ENCODE data around the gene KCNQ1.

The KCNQ1 gene

DNA sequence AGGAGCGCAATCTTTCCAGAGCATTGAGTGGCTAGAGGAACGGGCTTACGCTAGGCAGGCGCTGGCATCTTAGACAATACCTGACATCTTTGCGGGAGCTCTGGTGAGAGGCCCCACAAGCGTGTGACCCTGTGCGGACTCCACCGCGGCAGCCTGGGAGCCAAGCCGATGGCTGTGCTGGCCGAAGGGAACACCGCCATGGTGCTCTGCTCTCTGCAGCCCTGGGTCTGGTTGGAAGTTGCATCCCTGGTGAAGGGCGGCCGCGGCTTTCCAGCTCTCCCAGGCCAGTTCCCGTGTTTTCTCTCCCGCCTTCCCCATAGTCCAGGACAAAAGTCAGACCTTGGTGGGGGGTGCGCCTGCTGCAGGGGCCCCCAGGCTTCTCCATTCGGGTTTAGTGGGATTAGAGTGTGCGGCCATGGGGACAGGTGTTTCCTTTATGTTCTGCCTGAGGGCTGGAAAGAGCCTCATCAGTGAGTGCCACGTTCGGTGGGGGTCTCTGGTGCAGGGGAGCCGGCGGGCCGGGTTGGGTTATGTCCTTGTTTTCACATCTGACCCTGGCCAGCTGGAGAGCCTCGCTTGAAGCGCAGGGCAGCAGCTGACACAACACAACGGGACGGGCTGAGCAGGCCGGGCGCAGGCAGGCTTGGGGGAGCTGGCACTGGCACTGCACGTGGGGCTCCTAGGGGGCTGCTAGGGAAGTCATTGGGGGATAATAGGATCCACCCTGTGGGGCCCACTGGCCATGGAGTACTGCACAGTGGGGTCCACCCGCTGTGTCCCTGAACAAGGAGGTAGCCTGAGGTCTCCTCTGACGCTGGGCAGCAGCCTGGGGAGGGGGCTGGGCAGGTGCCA, 94.8 kb downstream of the KCNQ1 start:
- DNase-seq = no peak

- DNase-seq = no peak
These were observed 95.6 kb downstream of the KCNQ1 start for GRCh38 chr11:2540223-2540991.

GRCh38 chr11:2540992-2541680, 96.3 kb downstream of the KCNQ1 start:
- DNase-seq = no peak

DNA sequence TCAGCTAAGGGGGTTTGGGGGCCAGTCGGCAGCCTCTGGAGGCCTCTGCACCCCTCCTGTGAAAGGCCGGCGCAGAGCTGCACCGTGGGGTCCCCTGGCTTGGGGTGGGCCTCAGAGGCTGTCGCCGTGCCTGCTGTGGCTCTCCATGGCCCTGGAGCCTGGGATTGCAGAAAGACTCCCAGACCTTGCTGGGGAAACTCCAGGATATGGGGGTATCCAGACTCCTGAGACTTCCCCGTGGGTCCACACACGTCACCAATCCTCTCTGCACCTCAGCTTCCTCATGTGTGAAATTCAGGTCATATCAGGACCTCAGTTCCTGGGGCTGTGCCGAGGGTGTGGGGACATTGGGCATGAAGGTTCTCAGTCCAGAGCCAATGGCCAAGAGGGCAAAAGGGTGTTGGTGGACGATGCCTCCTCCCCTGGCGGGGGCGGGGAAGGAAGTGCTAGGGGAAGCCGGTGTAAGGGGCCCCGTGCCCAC, 97.1 kb downstream of the KCNQ1 start:
- DNase-seq = no peak

GRCh38 chr11:2542406-2542805, 97.6 kb downstream of the KCNQ1 start:
- no peak for DNase-seq

GRCh38 chr11:2547806-2548205, 103.0 kb downstream of the KCNQ1 start:
- no peak for DNase-seq

- no peak for DNase-seq
These were observed 103.8 kb downstream of the KCNQ1 start for GRCh38 chr11:2548596-2548995.

DNA sequence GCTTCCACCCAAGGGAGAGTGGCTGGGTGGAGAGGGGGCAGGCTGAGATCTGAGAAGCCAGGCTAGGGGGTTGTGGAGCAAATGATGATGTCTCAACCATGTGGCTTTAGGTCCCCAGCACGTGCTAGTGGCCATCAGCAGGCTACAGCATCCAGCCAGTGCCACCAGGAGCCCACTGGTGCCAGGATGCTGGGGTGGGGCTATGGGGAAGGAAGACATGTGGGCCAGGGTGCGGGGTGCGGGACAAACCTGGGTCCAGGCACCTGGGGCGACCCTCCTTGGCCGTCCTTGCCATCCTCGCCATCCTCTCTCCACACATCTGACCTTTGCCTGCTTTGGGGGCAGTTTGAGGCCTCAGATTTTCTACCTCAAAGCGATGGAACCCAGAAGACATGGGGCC, 104.3 kb downstream of the KCNQ1 start:
- DNase-seq = no peak

DNA sequence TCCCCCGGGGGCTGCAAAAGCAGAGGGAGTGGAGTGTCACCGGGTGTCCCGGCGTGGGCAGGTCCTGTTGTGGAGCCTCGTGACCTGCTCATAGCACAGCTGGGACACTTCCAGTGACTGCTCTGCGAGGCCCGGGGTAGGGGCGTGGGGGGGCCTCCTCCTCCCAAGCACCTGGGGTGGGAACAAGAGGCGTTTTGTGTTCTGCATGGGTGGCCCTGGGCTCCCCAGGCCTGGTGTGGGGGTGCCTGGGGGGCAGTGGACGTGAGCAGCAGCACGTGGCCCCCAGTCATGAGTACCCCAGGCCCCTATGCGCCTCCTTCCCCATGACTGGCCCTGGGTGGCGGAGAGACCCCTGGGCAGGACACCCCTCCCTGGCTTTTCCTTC, 104.7 kb downstream of the KCNQ1 start:
- no peak for DNase-seq

GRCh38 chr11:2549876-2550605, 105.2 kb downstream of the KCNQ1 start:
- DNase-seq = no peak

GRCh38 chr11:2550606-2550970, 105.8 kb downstream of the KCNQ1 start:
- DNase-seq = no peak

GRCh38 chr11:2551131-2551530, 106.3 kb downstream of the KCNQ1 start:
- no peak for DNase-seq

GRCh38 chr11:2552210-2552609, 107.4 kb downstream of the KCNQ1 start:
- DNase-seq = no peak

- DNase-seq = no peak
These were observed 108.4 kb downstream of the KCNQ1 start for GRCh38 chr11:2553198-2553597.

DNA sequence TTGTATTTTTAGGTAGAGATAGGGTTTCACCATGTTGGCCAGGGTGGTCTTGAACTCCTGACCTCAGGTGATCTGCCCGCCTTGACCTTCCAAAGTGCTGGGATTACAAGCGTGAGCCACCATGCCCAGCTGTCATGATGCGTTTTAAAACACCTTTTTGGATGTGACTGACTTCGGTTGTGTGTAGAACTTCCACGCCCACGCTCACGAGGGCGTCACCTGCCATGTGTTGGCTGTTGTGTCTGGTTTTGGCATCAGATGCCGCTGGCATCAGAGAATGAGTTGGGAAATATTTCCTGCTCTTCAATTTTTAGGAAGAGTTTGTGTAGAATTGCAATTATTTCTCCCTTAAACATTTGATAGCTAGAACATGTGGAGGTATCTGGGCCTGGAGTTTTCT, 109.1 kb downstream of the KCNQ1 start:
- no peak for DNase-seq

GRCh38 chr11:2554338-2555207, 109.8 kb downstream of the KCNQ1 start:
- no peak for DNase-seq

DNA sequence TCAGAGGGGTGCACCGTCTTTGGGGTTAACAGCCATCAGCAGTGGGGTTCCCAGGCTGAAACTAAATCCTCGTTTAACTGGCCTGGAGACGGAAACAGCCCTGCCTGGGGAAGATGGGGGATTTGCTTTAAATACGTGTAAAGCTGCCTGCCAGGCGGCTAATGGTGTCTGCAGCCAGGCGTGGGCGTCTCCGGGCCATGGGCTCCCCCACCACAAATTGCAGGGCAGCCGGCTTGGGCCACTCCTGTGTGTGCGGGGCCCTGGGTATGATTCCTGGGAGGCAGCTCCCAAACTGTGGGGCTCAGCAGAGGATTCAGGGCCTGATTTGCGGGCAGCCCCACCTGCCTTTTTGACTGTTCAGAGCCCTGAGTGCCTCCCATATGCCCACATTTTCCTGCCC, 110.5 kb downstream of the KCNQ1 start:
- no peak for DNase-seq

GRCh38 chr11:2555891-2556290, 111.1 kb downstream of the KCNQ1 start:
- no peak for DNase-seq

- no peak for DNase-seq
These were observed 112.6 kb downstream of the KCNQ1 start for GRCh38 chr11:2557381-2557780.

DNA sequence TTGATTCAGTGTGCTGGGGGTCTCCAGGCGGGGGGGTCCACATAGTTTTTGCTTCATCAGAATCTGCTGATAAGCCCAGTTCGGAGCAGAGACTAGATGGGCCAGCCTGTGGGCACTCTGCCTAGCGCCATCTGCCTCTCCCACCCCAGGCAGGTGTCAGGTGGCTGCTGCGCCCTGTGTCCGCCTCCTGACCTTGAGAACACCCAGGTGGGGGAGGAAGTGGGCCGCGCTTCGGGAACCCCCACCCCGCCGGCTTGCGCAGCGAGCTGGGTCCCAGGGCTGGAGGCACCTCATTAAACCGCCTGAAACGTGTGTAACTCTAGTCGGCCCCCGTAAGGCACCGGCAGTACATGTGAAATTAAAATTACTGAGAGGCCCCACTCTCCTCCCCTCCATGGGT, 113.6 kb downstream of the KCNQ1 start:
- DNase-seq = no peak

GRCh38 chr11:2558861-2559526, 114.2 kb downstream of the KCNQ1 start:
- DNase-seq = no peak

Data from NCI-H2171 treated with DMSO at 0.1 percent for 48 hours (cell line).